HG03469 (cell line): ENCODE data around the gene ZNF839.

ENCODE experiments used
- ATAC-seq: cut with Tn5 transposase; IDR thresholded peaks from one replicate; pipeline ENCODE4 v1.9.1; 2021; ENCODE audit warnings: mild to moderate bottlenecking, moderate library complexity, moderate number of reproducible peaks; ENCODE audit not compliant: unreplicated experiment

Gene ZNF839

DNA sequence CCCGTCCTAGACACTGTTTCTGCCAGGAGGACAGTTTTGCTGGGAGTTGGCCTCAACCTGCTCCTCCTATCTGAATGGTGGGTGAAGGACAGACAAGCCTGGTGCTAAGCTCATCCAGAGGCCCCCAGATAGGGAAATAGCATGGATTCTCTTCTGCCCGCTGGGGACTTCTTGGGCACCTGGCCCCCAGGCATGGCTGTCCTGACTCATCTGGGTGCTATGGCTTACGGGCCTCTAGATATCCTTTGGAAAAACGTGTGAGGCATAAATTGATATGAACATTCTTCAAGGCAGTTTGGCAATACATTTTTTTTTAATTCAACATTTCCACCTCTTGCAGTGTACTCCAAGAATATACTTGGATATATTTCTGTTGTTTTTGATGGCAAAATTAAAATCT lies 51.8 kb downstream of the ZNF839 start:
- ATAC-seq: no peak

DNA sequence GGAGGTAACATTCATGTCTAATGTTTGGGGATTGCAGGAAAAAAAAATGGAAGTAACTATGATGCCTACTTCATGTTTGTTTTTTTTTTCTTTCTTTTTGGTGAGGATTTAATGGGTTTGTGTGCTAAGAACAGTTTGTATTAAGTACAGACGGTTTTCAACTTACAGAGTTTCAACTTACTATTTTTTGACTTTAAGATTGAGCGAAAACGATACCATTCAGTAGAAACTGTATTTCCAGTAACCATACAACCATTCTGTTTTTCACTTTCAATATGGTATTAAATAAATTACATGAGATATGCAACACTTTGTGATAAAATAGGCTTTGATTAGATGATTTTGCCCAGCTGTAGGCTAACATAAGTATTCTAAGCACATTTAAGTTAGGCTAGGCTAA lies 53.6 kb downstream of the ZNF839 start:
- no peak for ATAC-seq

DNA sequence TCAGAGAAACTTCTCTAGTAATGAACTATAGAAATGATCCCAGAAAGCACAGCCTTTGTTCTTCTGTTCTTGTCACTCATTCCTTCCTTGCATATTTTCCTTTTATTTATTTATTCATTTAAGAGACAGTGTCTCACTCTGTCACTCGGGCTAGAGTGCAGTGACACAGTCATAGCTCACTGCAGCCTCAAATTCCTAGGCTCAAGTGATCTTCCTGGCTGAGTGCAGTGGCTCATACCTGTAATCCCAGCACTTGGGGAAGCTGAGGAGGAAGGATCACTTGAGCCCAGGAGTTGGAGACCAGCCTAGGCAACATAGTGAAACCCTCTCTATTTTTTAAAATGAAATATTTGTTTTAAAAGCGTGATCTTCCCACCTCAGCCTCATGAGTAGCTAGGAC lies 54.7 kb downstream of the ZNF839 start:
- ATAC-seq: no peak

DNA sequence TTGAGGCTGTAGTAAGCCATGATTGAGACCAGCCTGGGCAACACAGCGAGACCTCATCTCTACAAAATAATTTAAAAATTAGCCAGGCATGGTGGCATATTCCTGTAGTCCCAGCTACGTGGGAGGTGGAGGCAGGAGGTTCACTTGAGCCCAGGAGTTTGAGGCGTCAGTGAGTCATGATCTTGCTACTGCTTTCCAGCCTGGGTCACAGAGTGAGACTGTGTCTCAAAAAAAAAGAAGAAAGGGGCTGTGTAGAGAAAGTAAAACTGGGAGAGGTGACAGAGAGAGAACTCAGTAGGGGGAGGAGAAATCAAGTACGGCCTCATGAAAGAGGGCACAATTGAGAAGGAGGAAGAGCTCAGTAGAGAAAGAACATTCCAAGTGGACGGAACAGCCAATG lies 55.6 kb downstream of the ZNF839 start:
- no peak for ATAC-seq

DNA sequence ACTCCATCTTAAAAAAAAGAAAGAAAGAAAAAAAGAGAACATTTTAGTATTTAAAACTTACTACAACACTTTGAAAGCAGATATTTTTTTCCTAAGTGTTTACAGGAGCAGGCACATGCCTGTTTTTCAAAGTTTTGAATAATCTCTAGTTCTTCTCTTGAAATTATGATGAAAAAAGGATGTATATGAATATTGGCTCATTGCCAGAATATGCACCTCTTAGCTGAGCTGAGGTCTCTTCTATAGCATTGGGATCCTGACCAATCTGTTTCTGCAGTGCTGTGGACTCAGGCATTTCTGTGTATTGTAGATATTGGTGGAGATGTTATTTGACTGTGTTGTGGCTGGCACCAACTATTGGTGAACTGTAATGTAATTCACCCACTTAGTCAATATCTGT lies 58.1 kb downstream of the ZNF839 start:
- no peak for ATAC-seq

DNA sequence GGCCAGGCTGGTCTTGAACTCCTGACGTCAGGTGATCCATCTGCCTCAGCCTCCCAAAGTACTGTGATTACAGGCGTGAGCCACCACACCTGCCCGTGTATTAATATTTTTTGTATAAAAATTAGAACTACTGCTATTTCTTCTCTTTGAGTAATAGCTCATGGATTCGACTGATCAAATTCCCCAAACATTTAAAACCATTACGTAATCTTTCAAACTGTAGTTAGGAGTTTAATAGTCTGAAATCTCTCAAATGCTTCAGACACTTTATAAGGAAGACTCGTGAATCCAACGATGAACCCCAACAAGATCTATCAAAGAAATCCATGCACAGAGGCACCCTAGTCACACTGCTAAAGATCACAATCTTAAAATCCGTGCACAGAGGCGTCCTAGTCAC lies 59.3 kb downstream of the ZNF839 start:
- no peak for ATAC-seq

DNA sequence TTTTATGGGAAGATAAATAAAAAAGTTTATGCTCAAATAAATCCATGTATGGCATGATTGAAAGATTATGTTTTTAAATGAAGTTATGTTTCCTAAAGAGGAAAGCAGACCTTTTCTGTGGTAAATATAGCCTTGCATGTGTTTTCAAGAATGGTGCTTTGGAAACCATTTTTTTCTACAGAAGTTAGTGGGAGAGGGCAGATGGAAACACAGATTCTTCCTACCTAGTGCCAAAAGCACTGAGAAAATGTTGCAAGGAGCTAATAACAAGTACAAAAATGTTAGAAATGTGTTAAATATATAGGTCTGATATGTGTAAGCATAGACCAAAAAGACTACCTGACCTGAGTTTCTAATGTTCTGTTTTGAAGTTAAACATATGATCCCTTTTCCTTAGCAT lies 67.5 kb downstream of the ZNF839 start:
- ATAC-seq: no peak

DNA sequence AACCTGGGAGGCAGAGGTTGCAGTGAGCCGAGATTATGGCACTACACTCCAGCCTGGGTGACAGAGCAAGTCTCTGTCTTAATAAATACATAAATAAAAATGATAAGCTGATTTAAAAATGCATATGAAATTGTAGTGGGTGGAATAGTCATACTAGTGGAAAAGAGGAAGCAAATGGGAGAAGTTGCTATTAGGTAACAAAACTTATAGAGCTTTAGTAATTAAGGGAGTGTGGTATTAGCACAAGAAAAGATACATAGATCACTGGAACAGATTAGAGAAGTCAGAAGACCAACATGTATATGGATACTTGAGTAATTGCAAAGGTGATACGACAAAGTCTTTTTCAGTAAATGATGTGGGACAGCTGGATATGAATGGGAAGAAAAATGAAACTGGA lies 69.7 kb downstream of the ZNF839 start:
- ATAC-seq: no peak

DNA sequence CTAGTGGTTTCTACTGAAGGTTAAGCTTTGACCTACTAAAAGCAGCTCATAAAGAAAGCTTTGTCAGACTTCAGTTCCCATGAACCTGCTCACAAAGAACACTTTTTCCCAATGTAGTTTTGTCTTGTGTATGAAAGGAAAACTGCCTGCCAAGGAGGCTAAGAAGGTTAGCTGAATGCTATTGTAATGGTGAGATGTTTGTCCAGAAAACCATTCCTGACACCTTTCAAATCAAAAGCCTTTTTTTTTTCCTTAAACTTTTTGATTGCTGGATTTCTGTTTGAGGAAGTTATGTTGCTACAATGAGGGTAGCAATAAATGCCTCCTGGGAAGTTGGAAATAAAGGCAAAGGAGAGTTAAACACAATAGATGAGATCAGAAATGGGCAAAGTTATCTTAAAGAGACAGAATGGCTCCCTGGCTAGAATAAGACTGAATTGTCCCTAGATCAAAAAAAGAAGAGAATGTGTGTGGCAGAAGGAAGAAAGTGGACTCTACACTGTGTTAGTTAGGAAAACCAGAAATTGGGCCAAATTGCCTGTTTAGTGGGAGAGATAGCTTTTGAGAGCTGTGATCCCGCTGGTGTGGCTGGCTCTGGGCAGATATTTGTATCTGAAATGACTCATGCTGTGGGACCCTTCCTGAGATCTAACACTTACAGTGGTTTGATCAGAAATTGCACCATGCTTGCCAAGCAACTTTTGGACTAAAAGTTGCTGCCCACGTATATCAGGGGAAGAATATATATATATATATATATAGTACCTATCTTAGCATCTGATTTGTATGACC lies 70.7 kb downstream of the ZNF839 start:
- no peak for ATAC-seq
